ENCODE data around the gene KCNS1. TPM values are rescaled to one million over a fixed set of nuclear protein-coding genes. Genes with fewer than 3 reads are reported as not detected.
A peak's percentile ranks its signal among the peaks of the same experiment; 100 is the strongest.

The KCNS1 gene
- total RNA-seq, 1 donor from 2014 or later, result 8.1 TPM

DNA sequence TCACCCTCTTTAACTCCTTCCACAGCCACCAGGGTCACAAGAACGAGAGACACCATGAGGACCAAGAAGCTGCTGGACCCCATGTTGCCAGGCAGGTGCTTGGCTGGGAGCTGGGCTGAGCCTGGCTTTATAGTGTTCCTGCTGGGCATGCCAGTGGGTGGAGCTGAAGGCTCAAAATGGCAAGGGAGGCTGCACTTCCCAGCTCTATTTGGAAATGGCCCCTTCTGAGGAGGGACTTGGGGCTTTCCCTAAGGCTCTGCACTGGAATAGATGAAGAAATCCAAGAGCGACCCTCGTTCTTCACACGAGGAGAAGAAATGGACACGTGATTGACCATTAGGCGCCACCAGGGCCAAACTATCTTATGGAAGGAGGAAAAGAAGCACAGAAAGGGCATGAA, 23.4 kb upstream of the KCNS1 start, which contains the start of gene WFDC12:
TSS of gene WFDC12 (minus strand) at position 101 of the 400 bp plus-strand sequence. CDS start at position 83, 18 bp downstream.
- no peak for DNase-seq (ENCODE audit: low read depth)
- no peak within 1 kb of the TSS for H3K4me3 ChIP-seq (ENCODE audit: low read depth, low read length)
- TF ChIP-seq, protein P1, sequence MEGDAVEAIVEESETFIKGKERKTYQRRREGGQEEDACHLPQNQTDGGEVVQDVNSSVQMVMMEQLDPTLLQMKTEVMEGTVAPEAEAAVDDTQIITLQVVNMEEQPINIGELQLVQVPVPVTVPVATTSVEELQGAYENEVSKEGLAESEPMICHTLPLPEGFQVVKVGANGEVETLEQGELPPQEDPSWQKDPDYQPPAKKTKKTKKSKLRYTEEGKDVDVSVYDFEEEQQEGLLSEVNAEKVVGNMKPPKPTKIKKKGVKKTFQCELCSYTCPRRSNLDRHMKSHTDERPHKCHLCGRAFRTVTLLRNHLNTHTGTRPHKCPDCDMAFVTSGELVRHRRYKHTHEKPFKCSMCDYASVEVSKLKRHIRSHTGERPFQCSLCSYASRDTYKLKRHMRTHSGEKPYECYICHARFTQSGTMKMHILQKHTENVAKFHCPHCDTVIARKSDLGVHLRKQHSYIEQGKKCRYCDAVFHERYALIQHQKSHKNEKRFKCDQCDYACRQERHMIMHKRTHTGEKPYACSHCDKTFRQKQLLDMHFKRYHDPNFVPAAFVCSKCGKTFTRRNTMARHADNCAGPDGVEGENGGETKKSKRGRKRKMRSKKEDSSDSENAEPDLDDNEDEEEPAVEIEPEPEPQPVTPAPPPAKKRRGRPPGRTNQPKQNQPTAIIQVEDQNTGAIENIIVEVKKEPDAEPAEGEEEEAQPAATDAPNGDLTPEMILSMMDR (conservative IDR thresholded peaks at IDR 0.05; ENCODE audit: low read depth, low read length), result no peak

DNA sequence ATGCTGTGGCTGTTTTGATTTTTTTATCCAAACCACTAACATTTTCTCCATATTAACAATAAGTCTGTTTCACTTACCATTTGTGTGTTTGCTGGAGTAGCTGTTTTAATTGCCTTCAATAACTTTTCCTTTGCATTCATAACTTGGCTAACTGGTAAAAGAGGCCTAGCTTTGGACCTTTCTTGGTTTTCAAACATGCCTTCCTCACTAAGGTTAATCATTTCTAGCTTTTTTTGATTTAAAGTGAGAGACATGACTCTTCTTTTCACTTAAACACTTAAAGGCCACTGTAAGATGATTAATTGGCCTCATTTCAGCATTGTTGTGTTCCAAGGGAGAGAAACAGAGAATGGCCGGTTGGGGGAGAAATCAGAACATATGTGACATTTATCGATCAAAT, 20.5 kb upstream of the KCNS1 start:
- TF ChIP-seq, protein P1 (conservative IDR thresholded peaks at IDR 0.05; ENCODE audit: low read depth, low read length), result no peak
- no peak overlapping the region for H3K4me3 ChIP-seq (ENCODE audit: low read depth, low read length)
- DNase-seq (ENCODE audit: low read depth), result no peak

DNA sequence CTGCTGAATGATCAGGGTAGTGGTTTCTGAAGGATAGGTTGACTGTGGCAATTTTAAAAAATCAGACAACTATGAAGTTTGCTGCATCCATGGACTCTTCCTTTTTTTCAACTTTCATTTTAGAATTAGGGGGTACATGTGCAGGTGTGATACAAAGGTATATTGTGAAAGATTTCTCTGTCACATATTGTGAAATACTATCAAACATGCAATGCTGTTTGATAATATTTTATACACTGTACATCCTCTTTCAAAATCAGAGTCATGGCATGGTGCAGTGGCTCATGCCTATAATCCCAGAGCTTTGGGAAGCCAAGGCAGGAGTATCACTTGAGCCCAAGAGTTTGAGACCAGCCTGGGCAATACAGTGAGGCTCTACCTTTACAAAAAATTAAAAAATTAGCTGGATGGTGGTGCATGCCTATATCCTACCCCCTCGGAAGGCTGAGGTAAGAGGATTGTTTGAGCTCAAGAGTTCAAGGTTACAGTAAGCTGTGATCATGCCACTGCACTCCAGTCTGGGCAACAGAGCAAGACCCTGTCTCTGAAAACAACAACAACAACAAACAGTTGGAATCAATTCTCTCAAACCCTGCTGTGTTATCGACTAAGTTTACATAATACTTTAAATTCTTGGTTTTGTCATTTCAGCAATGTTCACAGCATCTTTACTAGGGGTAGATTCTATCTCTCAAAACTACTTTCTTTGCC, 18.8 kb upstream of the KCNS1 start:
- H3K4me3 ChIP-seq (ENCODE audit: low read depth, low read length), result no peak overlapping the region
- TF ChIP-seq, protein P1 (conservative IDR thresholded peaks at IDR 0.05; ENCODE audit: low read depth, low read length), result no peak
- no peak for DNase-seq (ENCODE audit: low read depth)

DNA sequence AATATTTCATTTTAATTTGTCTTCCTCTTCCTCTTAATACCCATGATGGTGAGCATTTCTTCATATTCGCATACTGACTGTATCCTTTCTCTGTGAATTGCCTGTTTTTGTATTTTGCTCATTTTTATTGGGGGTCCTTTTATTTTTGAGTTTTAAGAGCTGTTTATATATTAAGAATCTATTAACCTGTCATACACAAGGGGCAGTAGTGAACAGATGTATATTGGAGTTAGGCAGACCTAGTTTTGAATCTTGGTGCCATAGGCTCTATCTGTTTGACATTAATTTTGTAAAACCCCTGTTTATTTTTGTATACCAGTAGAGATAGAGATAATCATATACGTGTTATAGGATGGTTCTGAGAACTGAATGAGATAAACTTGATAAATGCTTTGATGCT, 17.1 kb upstream of the KCNS1 start:
- no peak overlapping the region for H3K4me3 ChIP-seq (ENCODE audit: low read depth, low read length)
- DNase-seq (ENCODE audit: low read depth), result no peak
- TF ChIP-seq, protein P1 (conservative IDR thresholded peaks at IDR 0.05; ENCODE audit: low read depth, low read length), result peak; percentile 20

DNA sequence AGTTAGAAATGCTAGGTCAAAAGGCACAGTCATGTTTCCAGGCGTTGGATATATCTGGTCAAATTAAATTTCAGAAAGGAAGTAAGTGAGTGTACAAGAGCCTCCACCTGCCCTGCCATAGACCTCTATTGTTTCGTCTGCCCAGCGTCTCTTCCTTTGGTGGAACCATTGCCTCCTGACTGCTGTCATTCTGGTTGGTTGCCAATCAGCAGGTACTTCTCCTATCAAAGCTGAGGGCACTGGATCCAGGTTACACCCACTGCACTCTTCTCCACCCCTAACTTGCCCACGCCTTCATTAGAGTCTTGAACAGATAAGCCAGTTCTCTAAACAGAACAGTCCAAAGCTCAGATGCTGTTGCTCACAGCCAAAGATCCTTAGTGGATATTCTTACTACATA, 16.7 kb upstream of the KCNS1 start:
- DNase-seq (ENCODE audit: low read depth), result no peak
- H3K4me3 ChIP-seq (ENCODE audit: low read depth, low read length), result no peak overlapping the region
- TF ChIP-seq, protein P1 (conservative IDR thresholded peaks at IDR 0.05; ENCODE audit: low read depth, low read length), result no peak

DNA sequence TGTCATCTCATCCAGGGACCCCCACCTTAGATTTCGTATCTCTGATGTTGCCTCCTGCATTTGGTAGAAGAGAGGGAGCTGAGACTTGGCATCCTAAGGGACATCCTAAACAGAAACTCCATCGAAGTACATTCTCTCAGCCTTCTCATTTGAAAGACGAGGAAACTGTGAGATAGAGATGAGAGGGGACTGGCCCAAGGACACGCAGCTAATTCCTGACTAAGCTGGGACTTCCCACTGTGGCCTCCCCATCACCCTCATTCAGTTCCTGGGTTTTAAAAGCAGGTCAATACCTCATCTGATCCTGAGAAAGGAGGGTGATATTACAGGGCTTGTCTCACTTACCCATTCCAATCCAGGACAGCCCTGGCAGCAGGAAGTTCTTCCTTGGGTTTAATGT, 14.9 kb upstream of the KCNS1 start:
- H3K4me3 ChIP-seq (ENCODE audit: low read depth, low read length), result no peak overlapping the region
- TF ChIP-seq, protein P1 (conservative IDR thresholded peaks at IDR 0.05; ENCODE audit: low read depth, low read length), result no peak
- no peak for DNase-seq (ENCODE audit: low read depth)

DNA sequence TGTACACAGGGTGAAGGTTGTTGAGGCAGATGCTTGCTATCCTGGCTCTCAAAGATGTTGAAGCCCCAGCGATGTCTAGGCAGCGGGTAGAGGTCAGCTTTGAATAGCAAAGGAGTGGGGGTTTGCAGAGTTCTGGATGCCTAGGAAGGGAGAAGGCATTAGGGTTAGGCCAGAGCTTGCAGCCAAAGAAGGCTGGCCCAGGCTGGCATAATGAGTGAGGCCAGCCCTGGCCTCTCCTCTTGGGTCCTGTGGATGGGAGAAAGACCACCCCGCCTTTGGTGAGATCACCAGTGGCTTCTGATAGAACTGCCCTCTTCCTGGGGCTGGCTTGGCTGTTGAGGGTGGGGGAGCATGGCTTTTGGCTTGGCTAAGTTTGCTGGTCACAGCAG, 14.5 kb upstream of the KCNS1 start:
- no peak for DNase-seq (ENCODE audit: low read depth)
- H3K4me3 ChIP-seq (ENCODE audit: low read depth, low read length), result no peak overlapping the region
- TF ChIP-seq, protein P1 (conservative IDR thresholded peaks at IDR 0.05; ENCODE audit: low read depth, low read length), result no peak
